HG03460 (cell line): ENCODE measurements around the gene XIRP2.

Experiments used
- ATAC-seq: cut with Tn5 transposase; IDR thresholded peaks from one replicate; pipeline ENCODE4 v1.9.1; 2021; ENCODE audit not compliant: unreplicated experiment

The XIRP2 gene

GRCh38 chr2:167133614-167134013, 245.3 kb downstream of the XIRP2 start:
- ATAC-seq = no peak

GRCh38 chr2:167134381-167135072, 246.2 kb downstream of the XIRP2 start:
- no peak for ATAC-seq

- ATAC-seq = no peak
Measured at GRCh38 chr2:167135706-167136105, 247.4 kb downstream of the XIRP2 start.

- ATAC-seq = no peak
Measured at GRCh38 chr2:167136879-167137596, 248.8 kb downstream of the XIRP2 start.

- ATAC-seq = no peak
Measured at GRCh38 chr2:167140330-167140729, 252.1 kb downstream of the XIRP2 start.

- no peak for ATAC-seq
Measured at GRCh38 chr2:167140767-167141166, 252.5 kb downstream of the XIRP2 start.

GRCh38 chr2:167142554-167142953, 254.3 kb downstream of the XIRP2 start:
- ATAC-seq = no peak

- ATAC-seq = no peak
Measured at GRCh38 chr2:167144179-167144898, 256.1 kb downstream of the XIRP2 start.

GRCh38 chr2:167147271-167147941, 259.1 kb downstream of the XIRP2 start:
- ATAC-seq = no peak

- no peak for ATAC-seq
Measured at GRCh38 chr2:167151894-167152293, 263.6 kb downstream of the XIRP2 start.

- ATAC-seq = no peak
Measured at GRCh38 chr2:167157523-167157922, 269.2 kb downstream of the XIRP2 start.

- ATAC-seq = no peak
Measured at GRCh38 chr2:167177196-167177595, 288.9 kb downstream of the XIRP2 start.

GRCh38 chr2:167181134-167181533, 292.9 kb downstream of the XIRP2 start:
- no peak for ATAC-seq

GRCh38 chr2:167181688-167182087, 293.4 kb downstream of the XIRP2 start:
- ATAC-seq = no peak

- no peak for ATAC-seq
Measured at GRCh38 chr2:167182403-167182802, 294.1 kb downstream of the XIRP2 start.

- no peak for ATAC-seq
Measured at GRCh38 chr2:167183931-167184330, 295.7 kb downstream of the XIRP2 start.

- ATAC-seq = no peak
Measured at GRCh38 chr2:167186465-167186864, 298.2 kb downstream of the XIRP2 start.

GRCh38 chr2:167187049-167187727, 298.9 kb downstream of the XIRP2 start:
- ATAC-seq = no peak

GRCh38 chr2:167187978-167188967, 300.0 kb downstream of the XIRP2 start:
- no peak for ATAC-seq

GRCh38 chr2:167190053-167190452, 301.8 kb downstream of the XIRP2 start:
- no peak for ATAC-seq
